Keratinocyte (primary cell): ENCODE data around the gene ADARB2. TPM values are rescaled to one million over a fixed set of nuclear protein-coding genes. Genes with fewer than 3 reads are reported as not detected.

Experiments
- DNase-seq: peaks from one replicate; pipeline ENCODE4 v3.0.0-alpha.2; 2011; ENCODE audit warnings: low read depth, missing footprints, low spot score
- FAIRE-seq: peaks from 2 replicates; lab custom pipeline; 2011; peaks lifted over from hg19 to GRCh38; lab: Jason Lieb, UNC
- H2AFZ ChIP-seq: 2 replicates; pipeline ENCODE4 v1.6.0; 2012; ENCODE audit warnings: low read length, control low read depth, inconsistent platforms; ENCODE audit not compliant: control insufficient read depth
- H3K27ac ChIP-seq: 2 replicates; pipeline ENCODE4 v1.5.1; 2011; ENCODE audit warnings: low read length; ENCODE audit not compliant: control insufficient read depth, insufficient read depth
- H3K27me3 ChIP-seq: 3 replicates; pipeline ENCODE4 v1.6.0; 2011; ENCODE audit warnings: low read length; ENCODE audit not compliant: control insufficient read depth, insufficient read depth; ENCODE audit errors: extremely low read depth
- H3K36me3 ChIP-seq, 2 experiments: 2 replicates in 1 of 2; 3 replicates in 1 of 2; pipeline ENCODE4 v1.5.1; 2011; ENCODE audit warnings: low read length in 2 of 2, mild to moderate bottlenecking in 1 of 2; ENCODE audit not compliant: control insufficient read depth in 2 of 2, insufficient read depth in 2 of 2; ENCODE audit errors: extremely low read depth in 1 of 2
- H3K4me1 ChIP-seq: 3 replicates; pipeline ENCODE4 v1.5.1; 2011; ENCODE audit warnings: low read length; ENCODE audit not compliant: control insufficient read depth, insufficient read depth; ENCODE audit errors: extremely low read depth
- H3K4me2 ChIP-seq: 3 replicates; pipeline ENCODE4 v1.6.0; 2011; ENCODE audit warnings: low read depth, low read length; ENCODE audit not compliant: control insufficient read depth, insufficient read depth; ENCODE audit errors: extremely low read depth
- H3K4me3 ChIP-seq, 3 experiments: fragments of 200-600 bp in 1 of 3; sonication (generic) in 1 of 3; 2 replicates in 2 of 3; 3 replicates in 1 of 3; pipeline ENCODE4 v1.5.1; 2011 to 2016; ENCODE audit warnings: low read length in 3 of 3, mild to moderate bottlenecking in 3 of 3, control low read depth in 2 of 3, inconsistent platforms in 1 of 3, low read depth in 1 of 3, mixed read lengths in 1 of 3, mixed run types in 1 of 3, moderate library complexity in 1 of 3; ENCODE audit not compliant: control insufficient read depth in 2 of 3, insufficient read depth in 2 of 3; ENCODE audit errors: extremely low read depth in 1 of 3
- H3K79me2 ChIP-seq: 2 replicates; pipeline ENCODE4 v1.6.0; 2012; ENCODE audit warnings: low read length; ENCODE audit not compliant: control insufficient read depth, insufficient read depth
- H3K9ac ChIP-seq: 3 replicates; pipeline ENCODE4 v1.6.0; 2011; ENCODE audit warnings: low read length; ENCODE audit not compliant: control insufficient read depth, insufficient read depth; ENCODE audit errors: extremely low read depth
- H3K9me1 ChIP-seq: 3 replicates; pipeline ENCODE4 v1.6.0; 2011; ENCODE audit warnings: low read length; ENCODE audit not compliant: control insufficient read depth, insufficient read depth; ENCODE audit errors: extremely low read depth
- H3K9me3 ChIP-seq: 2 replicates; pipeline ENCODE4 v1.5.1; 2012; ENCODE audit warnings: low read depth, low read length; ENCODE audit not compliant: control insufficient read depth
- H4K20me1 ChIP-seq: 3 replicates; pipeline ENCODE4 v1.6.0; 2011; ENCODE audit warnings: low read length; ENCODE audit not compliant: control insufficient read depth, insufficient read depth; ENCODE audit errors: extremely low read depth
- CTCF ChIP-seq, 3 experiments: IDR thresholded peaks in 1 of 3; conservative IDR thresholded peaks in 1 of 3; optimal IDR thresholded peaks in 1 of 3; 2 replicates in 2 of 3; 3 replicates in 1 of 3; pipeline versions ENCODE3 to v1.5.1; 2011; ENCODE audit warnings: low read length in 3 of 3, mild to moderate bottlenecking in 3 of 3, moderate library complexity in 2 of 3, control low read depth in 1 of 3, inconsistent platforms in 1 of 3; ENCODE audit not compliant: insufficient read depth in 2 of 3; ENCODE audit errors: extremely low read depth in 1 of 3
- EZH2 ChIP-seq: IDR thresholded peaks from one replicate; pipeline ENCODE4 v1.6.1; 2012; ENCODE audit warnings: inconsistent platforms, mild to moderate bottlenecking, low read length, moderate library complexity
- dilution Hi-C: fragments of 300-500 bp; cut with MboI; formaldehyde crosslinking; loops from one replicate; pipeline ENCODE4 v1.7.0; 2020; ENCODE audit warnings: low sequenced_read_pairs; ENCODE audit not compliant: extremely low pct_ligation_motif_present
- polyA plus RNA-seq, 5 experiments: library from polyadenylated mRNA; depleted of rRNA in 3 of 5; stranded (reverse) in 3 of 5; stranded (forward) in 1 of 5; unstranded in 1 of 5; fragments of >200 nt; gene quantifications; 1 replicate in 1 of 5; 2 replicates in 3 of 5; 3 replicates in 1 of 5; pipeline versions ENCODE4 v1.2.1 to v1.2.3, GENCODE V29; 2011 to 2012; ENCODE audit warnings: missing spikeins in 2 of 5, low read depth in 1 of 5, low replicate concordance in 1 of 5

Gene ADARB2
- polyA plus RNA-seq, 1 donor (not counting 4 experiments of a cell fraction or from before 2014, with no cell fraction given) = not detected

GRCh38 chr10:1257274-1257673, 480.1 kb downstream of the ADARB2 start:
- DNase-seq = no peak
- no peaks in the 10 kb centered on the region for H4K20me1 ChIP-seq
- no peak for FAIRE-seq
- H3K9me3 ChIP-seq = no peaks in the 10 kb centered on the region
- no peak overlapping the region for H3K4me2 ChIP-seq
- no peak for TF ChIP-seq EZH2
- no peak for TF ChIP-seq CTCF (optimal IDR thresholded peaks at IDR 0.05 in 1 of 3, IDR thresholded peaks at IDR 0.05 in 1 of 3, conservative IDR thresholded peaks at IDR 0.05 in 1 of 3; ENCODE audit: extremely low read depth in 1 of 3, insufficient read depth in 2 of 3, low read length in 3 of 3)
- no peaks in the 10 kb centered on the region for H3K79me2 ChIP-seq
- no peaks in the 10 kb centered on the region for H3K27me3 ChIP-seq
- H3K4me1 ChIP-seq = no peaks in the 10 kb centered on the region
- no peak overlapping the region for H3K27ac ChIP-seq
- no peaks in the 10 kb centered on the region for H3K36me3 ChIP-seq
- no peak overlapping the region for H3K4me3 ChIP-seq
- no peak overlapping the region for H2AFZ ChIP-seq
- H3K9ac ChIP-seq = no peak overlapping the region
- no peaks in the 10 kb centered on the region for H3K9me1 ChIP-seq
- dilution Hi-C loops = no loop called here

- Histone ChIP-seq H3K36me3 (no peaks in the 10 kb centered on the region), H3K9ac (no peak overlapping the region), H4K20me1 (no peaks in the 10 kb centered on the region), H3K27ac (no peak overlapping the region), H3K27me3 (no peaks in the 10 kb centered on the region), H3K4me3 (no peak overlapping the region), H3K9me1 (no peaks in the 10 kb centered on the region), H3K9me3 (no peaks in the 10 kb centered on the region), H2AFZ (no peak overlapping the region), H3K4me2 (no peak overlapping the region), H3K4me1 (no peaks in the 10 kb centered on the region), H3K79me2 (no peaks in the 10 kb centered on the region)
- TF ChIP-seq CTCF (optimal IDR thresholded peaks at IDR 0.05 in 1 of 3, IDR thresholded peaks at IDR 0.05 in 1 of 3, conservative IDR thresholded peaks at IDR 0.05 in 1 of 3; ENCODE audit: extremely low read depth in 1 of 3, insufficient read depth in 2 of 3, low read length in 3 of 3) = no peak
- no peak for TF ChIP-seq EZH2
- DNase-seq = no peak
- no peak for FAIRE-seq
- dilution Hi-C loops = no loop called here
These were observed 480.9 kb downstream of the ADARB2 start for GRCh38 chr10:1256432-1256725.
